Breast epithelium (tissue), 3 donors: ENCODE measurements around the gene PHACTR3.

Experiments used
- POLR2A ChIP-seq: fragments of 450-650 bp; IDR thresholded peaks from one replicate; pipeline ENCODE4 v1.6.1; 2016; ENCODE audit warnings: antibody characterized with exemption, mild to moderate bottlenecking, moderate library complexity
- TF ChIP-seq, protein P1 (sequence below), 3 donors: fragments of 450-650 bp; IDR thresholded peaks; one replicate each; pipeline ENCODE4 v1.5.1; 2016 to 2017; ENCODE audit warnings: antibody characterized with exemption in 3 of 3, mild to moderate bottlenecking in 3 of 3, moderate library complexity in 3 of 3

- TF ChIP-seq, protein P1, sequence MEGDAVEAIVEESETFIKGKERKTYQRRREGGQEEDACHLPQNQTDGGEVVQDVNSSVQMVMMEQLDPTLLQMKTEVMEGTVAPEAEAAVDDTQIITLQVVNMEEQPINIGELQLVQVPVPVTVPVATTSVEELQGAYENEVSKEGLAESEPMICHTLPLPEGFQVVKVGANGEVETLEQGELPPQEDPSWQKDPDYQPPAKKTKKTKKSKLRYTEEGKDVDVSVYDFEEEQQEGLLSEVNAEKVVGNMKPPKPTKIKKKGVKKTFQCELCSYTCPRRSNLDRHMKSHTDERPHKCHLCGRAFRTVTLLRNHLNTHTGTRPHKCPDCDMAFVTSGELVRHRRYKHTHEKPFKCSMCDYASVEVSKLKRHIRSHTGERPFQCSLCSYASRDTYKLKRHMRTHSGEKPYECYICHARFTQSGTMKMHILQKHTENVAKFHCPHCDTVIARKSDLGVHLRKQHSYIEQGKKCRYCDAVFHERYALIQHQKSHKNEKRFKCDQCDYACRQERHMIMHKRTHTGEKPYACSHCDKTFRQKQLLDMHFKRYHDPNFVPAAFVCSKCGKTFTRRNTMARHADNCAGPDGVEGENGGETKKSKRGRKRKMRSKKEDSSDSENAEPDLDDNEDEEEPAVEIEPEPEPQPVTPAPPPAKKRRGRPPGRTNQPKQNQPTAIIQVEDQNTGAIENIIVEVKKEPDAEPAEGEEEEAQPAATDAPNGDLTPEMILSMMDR (IDR thresholded peaks at IDR 0.05): no peak
- no peak for TF ChIP-seq POLR2A
Measured at GRCh38 chr20:59701236-59701635, 96.9 kb downstream of the PHACTR3 start.
